GM12891 (cell line): Measurements from ENCODE around the gene GBF1.
A peak's percentile ranks its signal among the peaks of the same experiment; 100 is the strongest.

Experiments
- DNase-seq: peaks from one replicate; pipeline ENCODE4 v3.0.0; 2011; ENCODE audit warnings: low spot score; ENCODE audit not compliant: insufficient read length
- FAIRE-seq: peaks from 2 replicates; lab custom pipeline; 2011; peaks lifted over from hg19 to GRCh38; lab: Jason Lieb, UNC
- PAX5 ChIP-seq: IDR thresholded peaks from 2 replicates; pipeline ENCODE4 v1.6.1; 2011; ENCODE audit warnings: low read length, moderate library complexity, mild to moderate bottlenecking; ENCODE audit not compliant: insufficient read depth, severe bottlenecking
- POLR2A ChIP-seq: IDR thresholded peaks from 2 replicates; pipeline ENCODE4 v1.6.1; 2011; ENCODE audit warnings: low read depth, low read length, control low read depth
- POLR2AphosphoS5 ChIP-seq: IDR thresholded peaks from 2 replicates; pipeline ENCODE4 v1.6.1; 2011; ENCODE audit warnings: low read depth, low read length, control low read depth
- POU2F2 ChIP-seq: IDR thresholded peaks from 2 replicates; pipeline ENCODE4 v1.6.1; 2011; ENCODE audit warnings: low read depth, mild to moderate bottlenecking, control low read depth, low read length, moderate library complexity
- SPI1 ChIP-seq: IDR thresholded peaks from 2 replicates; pipeline ENCODE4 v1.6.1; 2011; ENCODE audit warnings: low read depth, low read length, control low read depth
- TAF1 ChIP-seq: IDR thresholded peaks from 2 replicates; pipeline ENCODE4 v1.6.1; 2011; ENCODE audit warnings: low read depth, low read length, control low read depth

GBF1 gene

GRCh38 chr10:102416283-102416682 is 171.0 kb downstream of the GBF1 start:
- FAIRE-seq, result no peak
- no peak for TF ChIP-seq PAX5
- TF ChIP-seq SPI1, result no peak
- TF ChIP-seq TAF1, result no peak
- no peak for TF ChIP-seq POU2F2
- TF ChIP-seq POLR2AphosphoS5, result no peak
- no peak for TF ChIP-seq POLR2A

DNA sequence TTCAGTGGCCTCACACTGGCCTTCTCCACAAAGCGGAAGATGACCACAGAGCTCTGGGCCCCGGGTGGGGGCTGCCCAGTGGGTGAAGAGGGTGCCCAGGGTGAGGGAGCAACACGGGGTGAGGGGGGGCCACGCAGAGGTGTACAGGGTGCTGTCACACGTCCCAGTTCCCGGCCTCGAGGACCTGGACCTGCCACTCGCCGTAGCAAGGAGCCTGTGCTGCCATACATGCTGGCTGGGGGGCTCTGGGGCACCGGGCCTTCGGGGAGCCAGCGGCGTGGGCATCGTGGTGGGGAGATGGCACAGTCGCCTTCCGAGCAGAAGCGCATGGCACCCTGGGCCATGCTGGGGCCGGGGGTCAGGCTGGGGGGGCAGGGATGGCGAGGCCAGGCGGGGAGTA is 171.4 kb downstream of the GBF1 start:
- no peak for FAIRE-seq
- no peak for DNase-seq
- no peak for TF ChIP-seq POLR2AphosphoS5
- no peak for TF ChIP-seq POU2F2
- no peak for TF ChIP-seq SPI1
- TF ChIP-seq PAX5, result no peak
- no peak for TF ChIP-seq POLR2A
- no peak for TF ChIP-seq TAF1

More at GRCh38 chr10:102416283-102416682, 171.0 kb downstream of the GBF1 start:
- no peak for DNase-seq

- no peak for TF ChIP-seq POU2F2
- TF ChIP-seq SPI1, result no peak
- no peak for TF ChIP-seq POLR2A
- TF ChIP-seq PAX5, result no peak
- no peak for TF ChIP-seq TAF1
- no peak for TF ChIP-seq POLR2AphosphoS5
- FAIRE-seq, result no peak
- DNase-seq, result no peak
Measured at GRCh38 chr10:102418622-102419268, 173.4 kb downstream of the GBF1 start, which contains the start of gene PSD. Gene PSD (minus strand): TSS chr10:102418785. CDS start chr10:102417038, 1,747 bp downstream.

DNA sequence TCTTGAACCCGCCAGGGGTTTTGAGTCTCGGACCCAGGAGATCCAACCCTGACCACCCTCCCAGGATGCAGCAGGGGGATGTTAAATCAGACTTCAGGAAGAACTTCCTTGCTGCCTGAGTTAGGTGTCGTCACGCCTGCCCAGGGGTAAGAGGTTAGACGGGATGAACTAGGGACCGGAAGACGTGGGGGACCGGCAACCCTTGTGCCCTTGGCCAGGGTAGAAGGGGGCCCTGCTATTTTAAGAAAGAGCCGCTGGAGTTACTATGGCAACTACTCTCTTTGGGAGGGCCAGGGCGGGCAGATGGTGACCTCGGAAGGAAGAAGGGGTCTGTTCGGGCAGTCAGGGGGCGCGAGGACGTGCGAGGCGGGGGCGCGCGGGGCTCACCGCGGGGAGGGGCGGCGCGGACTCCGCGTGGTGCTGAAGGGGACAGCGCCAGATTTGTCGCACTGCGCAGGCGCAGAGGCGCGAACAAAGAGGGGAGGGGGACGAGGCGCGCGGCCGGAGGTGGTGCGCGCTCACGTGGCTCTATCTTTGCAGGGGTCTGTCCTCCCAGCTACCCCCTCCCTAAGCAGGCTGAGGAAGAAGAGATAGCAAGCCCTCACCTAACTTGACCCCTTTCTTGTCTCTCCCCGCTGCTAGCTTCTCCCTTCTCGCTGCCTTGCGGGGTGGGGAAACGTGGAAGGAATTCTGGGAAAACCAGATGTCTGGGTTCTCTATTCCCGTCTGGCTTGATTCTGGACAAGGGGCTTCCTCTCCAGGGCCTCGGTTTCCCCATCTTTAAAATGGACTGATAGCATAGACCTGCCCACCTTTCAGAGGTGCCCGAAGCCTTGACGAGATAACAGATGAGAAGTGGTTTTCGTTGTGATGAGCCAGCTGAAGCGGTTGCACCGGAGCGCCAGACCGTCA is 174.2 kb downstream of the GBF1 start:
- DNase-seq (no peak), FAIRE-seq (peak; percentile 84)
- TF ChIP-seq TAF1 (no peak), POLR2AphosphoS5 (no peak), POU2F2 (no peak), PAX5 (no peak), POLR2A (no peak), SPI1 (no peak)

DNA sequence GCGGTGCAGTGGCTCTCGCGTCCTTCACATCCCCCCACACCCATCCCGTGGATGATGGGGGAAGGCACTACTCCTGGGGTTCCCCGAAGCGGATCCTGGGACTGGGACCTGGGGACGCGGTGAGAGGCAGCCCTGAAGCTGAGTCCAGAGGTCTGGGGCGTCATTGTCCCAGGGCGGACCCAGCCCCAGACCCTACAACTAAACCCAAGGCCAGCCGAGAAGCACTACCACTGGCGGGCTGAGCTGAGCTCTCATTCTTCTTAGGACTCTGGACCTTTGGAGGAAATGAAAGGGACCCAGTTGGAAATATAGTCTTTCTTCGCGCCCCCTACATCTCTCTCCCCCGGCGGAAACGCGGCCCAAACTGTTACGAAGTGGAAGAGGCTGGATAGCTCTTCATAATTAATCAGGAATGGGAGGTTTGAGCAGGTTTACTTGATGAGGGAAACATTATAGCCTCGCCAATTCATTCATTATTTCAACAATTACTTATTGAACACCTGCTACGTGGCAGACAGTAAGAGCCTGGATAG is 174.9 kb downstream of the GBF1 start:
- TF ChIP-seq TAF1 (no peak), PAX5 (no peak), POU2F2 (no peak), SPI1 (no peak), POLR2A (no peak)
- no peak for DNase-seq
- no peak for FAIRE-seq

DNA sequence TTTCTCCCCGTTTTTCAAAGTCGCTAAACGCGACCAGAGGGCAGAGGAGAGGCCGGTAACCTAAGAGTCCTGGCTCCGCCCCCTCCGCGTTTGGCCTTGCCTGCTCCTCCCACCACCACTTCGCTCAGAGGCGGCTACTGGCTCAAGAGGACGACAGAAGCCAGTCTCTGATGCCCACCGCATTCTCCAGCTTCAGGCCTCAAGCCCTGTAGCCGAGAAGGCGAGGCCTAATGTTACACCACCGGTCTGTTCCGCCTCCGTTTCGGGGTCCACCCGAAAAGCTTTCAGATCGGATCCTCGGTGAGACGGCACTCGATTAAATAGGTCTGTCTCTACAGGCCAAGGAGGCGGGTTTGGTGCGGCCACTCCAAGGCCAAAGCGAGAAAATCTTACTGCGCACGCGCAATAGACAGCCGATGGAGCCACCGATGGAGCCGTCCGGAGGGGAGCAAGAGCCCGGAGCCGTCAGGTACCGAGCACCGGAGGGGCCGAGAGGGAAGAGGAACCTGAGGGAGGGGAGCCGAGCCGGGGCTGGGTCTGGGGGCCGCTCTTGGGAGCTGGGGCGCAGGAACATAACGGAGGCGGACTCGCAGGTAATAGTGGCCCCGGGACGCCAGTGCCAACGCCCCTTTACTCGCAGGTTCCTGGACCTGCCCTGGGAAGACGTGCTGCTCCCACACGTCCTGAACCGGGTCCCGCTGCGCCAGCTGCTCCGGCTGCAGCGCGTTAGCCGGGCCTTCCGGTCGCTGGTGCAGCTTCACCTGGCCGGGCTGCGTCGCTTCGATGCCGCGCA is 175.6 kb downstream of the GBF1 start, which contains the start of gene FBXL15:
Gene FBXL15 (plus strand): TSS at position 123 of the 793 bp plus-strand sequence. CDS start 294 bp downstream, at position 417.
- FAIRE-seq (peak; percentile 98), DNase-seq (peak; percentile 97)
- TF ChIP-seq POLR2AphosphoS5 (0 out of 2 replicates have a peak, but pooled peaks have one; percentile 44), POLR2A (peak; percentile 54; the same call in 1 of the 2 replicates), PAX5 (peak; percentile 45), SPI1 (peak; percentile 23; the same call in 1 of the 2 replicates), TAF1 (peak; percentile 76), POU2F2 (peak; percentile 86; the same call in 1 of the 2 replicates)

DNA sequence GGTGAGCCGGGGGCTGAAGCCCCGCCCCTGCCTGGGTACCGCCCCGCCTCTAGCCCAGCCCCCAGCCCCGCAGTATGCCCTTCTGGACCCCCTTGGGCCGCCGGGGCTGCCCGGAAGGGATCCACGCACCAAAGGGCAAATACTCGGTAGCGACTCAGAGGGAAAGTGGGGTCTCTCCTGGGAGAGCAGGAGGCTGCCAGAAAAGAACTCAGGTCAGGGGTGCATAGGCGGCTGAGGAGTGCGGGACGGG is 176.1 kb downstream of the GBF1 start:
- no peak for FAIRE-seq
- DNase-seq, result no peak
- TF ChIP-seq PAX5 (no peak), POLR2AphosphoS5 (no peak), TAF1 (no peak), SPI1 (no peak), POU2F2 (no peak), POLR2A (no peak)

DNA sequence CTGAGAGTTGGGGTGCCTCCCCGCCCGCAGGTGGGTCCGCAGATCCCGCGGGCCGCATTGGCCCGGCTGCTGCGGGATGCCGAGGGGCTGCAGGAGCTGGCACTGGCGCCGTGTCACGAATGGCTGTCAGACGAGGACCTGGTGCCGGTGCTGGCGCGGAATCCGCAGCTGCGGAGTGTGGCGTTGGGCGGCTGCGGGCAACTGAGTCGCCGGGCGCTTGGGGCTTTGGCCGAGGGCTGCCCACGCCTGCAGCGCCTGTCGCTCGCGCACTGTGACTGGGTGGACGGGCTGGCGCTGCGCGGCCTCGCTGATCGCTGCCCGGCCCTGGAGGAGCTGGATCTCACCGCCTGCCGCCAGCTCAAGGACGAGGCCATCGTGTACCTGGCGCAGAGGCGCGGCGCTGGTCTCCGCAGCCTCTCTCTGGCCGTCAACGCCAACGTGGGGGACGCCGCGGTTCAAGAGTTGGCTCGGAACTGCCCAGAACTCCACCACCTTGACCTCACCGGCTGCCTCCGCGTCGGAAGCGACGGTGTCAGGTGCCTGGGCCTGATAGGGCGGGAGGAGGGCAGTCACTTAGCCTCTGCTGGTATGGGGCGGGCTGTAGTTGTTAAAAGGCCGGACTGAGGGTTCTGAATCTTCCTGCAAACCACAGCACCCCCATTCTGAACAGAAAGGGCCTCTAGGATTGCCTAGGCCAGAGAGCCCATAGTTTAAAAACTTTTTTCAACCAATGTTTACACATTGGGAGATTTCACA is 176.6 kb downstream of the GBF1 start:
- DNase-seq, result no peak
- no peak for TF ChIP-seq TAF1
- TF ChIP-seq SPI1, result no peak
- no peak; the same call in 1 of the 2 replicates for TF ChIP-seq POLR2A
- TF ChIP-seq PAX5, result no peak
- TF ChIP-seq POU2F2, result no peak
- no peak for TF ChIP-seq POLR2AphosphoS5
- no peak for FAIRE-seq
